Nephron (organoid): ENCODE data around the gene IWS1.

ENCODE experiments used
- H3K27ac Mint-ChIP-seq, 3 experiments: 2 replicates each; pipeline ENCODE4 v1.8.0; 2020; ENCODE audit warnings: mixed read lengths in 3 of 3, mild to moderate bottlenecking in 2 of 3, moderate library complexity in 1 of 3
- H3K27me3 Mint-ChIP-seq: 2 replicates; pipeline ENCODE4 v1.8.0; 2021; ENCODE audit warnings: low read depth, mild to moderate bottlenecking, moderate library complexity, mixed read lengths
- H3K36me3 Mint-ChIP-seq: 2 replicates; pipeline ENCODE4 v1.8.0; 2020; ENCODE audit warnings: low read depth, mixed read lengths
- H3K4me1 Mint-ChIP-seq: 2 replicates; pipeline ENCODE4 v1.8.0; 2020; ENCODE audit warnings: mixed read lengths
- H3K4me3 Mint-ChIP-seq, 3 experiments: 2 replicates each; pipeline ENCODE4 v1.8.0; 2020; ENCODE audit warnings: mild to moderate bottlenecking in 3 of 3, mixed read lengths in 3 of 3, moderate library complexity in 2 of 3
- H3K9me3 Mint-ChIP-seq: 2 replicates; pipeline ENCODE4 v1.8.0; 2020; ENCODE audit warnings: mixed read lengths
- TF ChIP-seq, protein P1 (sequence below), 3 experiments: fragments of 200-600 bp; sonication (generic); IDR thresholded peaks; one replicate each; pipeline ENCODE4 v1.5.0; 2021; ENCODE audit warnings: antibody characterized with exemption in 3 of 3; ENCODE audit not compliant: unreplicated experiment in 3 of 3

IWS1 gene

GRCh38 chr2:127514485-127514884 is 11.8 kb downstream of the IWS1 start:
- no peaks in the 10 kb centered on the region for H3K9me3 Mint-ChIP-seq
- peak overlapping the region; percentile 40 to 64 (median 54) for H3K27ac Mint-ChIP-seq
- TF ChIP-seq, protein P1, sequence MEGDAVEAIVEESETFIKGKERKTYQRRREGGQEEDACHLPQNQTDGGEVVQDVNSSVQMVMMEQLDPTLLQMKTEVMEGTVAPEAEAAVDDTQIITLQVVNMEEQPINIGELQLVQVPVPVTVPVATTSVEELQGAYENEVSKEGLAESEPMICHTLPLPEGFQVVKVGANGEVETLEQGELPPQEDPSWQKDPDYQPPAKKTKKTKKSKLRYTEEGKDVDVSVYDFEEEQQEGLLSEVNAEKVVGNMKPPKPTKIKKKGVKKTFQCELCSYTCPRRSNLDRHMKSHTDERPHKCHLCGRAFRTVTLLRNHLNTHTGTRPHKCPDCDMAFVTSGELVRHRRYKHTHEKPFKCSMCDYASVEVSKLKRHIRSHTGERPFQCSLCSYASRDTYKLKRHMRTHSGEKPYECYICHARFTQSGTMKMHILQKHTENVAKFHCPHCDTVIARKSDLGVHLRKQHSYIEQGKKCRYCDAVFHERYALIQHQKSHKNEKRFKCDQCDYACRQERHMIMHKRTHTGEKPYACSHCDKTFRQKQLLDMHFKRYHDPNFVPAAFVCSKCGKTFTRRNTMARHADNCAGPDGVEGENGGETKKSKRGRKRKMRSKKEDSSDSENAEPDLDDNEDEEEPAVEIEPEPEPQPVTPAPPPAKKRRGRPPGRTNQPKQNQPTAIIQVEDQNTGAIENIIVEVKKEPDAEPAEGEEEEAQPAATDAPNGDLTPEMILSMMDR (IDR thresholded peaks at IDR 0.05; ENCODE audit: unreplicated experiment in 3 of 3), result no peak
- peaks cover 53% of the 10 kb centered on the region for H3K4me1 Mint-ChIP-seq
- no peaks in the 10 kb centered on the region for H3K27me3 Mint-ChIP-seq
- peaks cover 46% of the 10 kb centered on the region for H3K36me3 Mint-ChIP-seq
- H3K4me3 Mint-ChIP-seq, result no peak overlapping the region

DNA sequence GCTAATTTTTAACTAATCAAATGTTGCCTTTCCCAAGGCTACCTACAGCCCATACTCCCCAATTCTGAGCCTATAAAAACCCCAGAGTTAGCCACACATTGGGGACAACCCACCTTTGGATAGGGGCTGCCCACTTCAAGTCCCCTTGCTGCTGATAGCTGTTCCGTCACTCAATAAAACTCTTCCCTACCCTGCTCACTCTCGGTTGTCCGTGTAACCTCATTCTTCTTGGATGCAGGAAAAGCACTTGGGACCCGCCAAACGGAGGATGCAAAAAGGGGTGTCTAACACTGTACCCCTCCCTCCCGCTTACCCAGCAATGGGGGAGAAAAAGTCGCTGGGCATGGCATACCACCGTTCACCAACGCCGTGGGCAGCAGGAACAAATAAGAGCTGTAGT is 12.2 kb downstream of the IWS1 start:
- H3K36me3 Mint-ChIP-seq, result peaks cover 45% of the 10 kb centered on the region
- no peaks in the 10 kb centered on the region for H3K9me3 Mint-ChIP-seq
- no peaks in the 10 kb centered on the region for H3K27me3 Mint-ChIP-seq
- H3K4me1 Mint-ChIP-seq, result peaks cover 55% of the 10 kb centered on the region
- TF ChIP-seq, protein P1 (IDR thresholded peaks at IDR 0.05; ENCODE audit: unreplicated experiment in 3 of 3), result no peak
- peak overlapping the region; percentile 54 to 74 (median 61) for H3K27ac Mint-ChIP-seq
- H3K4me3 Mint-ChIP-seq, result no peak overlapping the region

DNA sequence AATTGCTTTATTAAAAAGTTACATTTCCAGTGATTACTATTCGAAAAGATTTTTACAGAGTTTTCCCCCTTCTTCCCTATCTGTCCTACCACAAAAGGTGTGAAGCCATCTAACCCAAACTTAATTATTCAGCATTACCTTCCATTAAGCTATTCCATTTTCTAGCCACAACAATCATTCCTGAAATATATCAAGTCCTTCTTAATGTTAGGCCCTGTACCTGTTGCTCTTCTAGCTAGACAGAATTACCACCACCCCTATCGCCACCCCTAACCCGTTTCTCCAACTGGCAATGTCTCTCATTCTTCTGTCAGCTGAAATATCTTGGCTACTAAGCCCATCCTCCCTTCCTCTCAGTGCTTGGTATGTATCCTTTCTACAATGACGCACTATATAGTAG is 13.9 kb downstream of the IWS1 start:
- Mint-ChIP-seq H3K36me3 (peaks cover 40% of the 10 kb centered on the region), H3K4me3 (no peak overlapping the region), H3K27me3 (no peaks in the 10 kb centered on the region), H3K27ac (peak overlapping the region in 2 of 3 experiments; percentile 38 to 48), H3K9me3 (no peaks in the 10 kb centered on the region), H3K4me1 (peaks cover 68% of the 10 kb centered on the region)
- TF ChIP-seq, protein P1 (IDR thresholded peaks at IDR 0.05; ENCODE audit: unreplicated experiment in 3 of 3), result no peak

DNA sequence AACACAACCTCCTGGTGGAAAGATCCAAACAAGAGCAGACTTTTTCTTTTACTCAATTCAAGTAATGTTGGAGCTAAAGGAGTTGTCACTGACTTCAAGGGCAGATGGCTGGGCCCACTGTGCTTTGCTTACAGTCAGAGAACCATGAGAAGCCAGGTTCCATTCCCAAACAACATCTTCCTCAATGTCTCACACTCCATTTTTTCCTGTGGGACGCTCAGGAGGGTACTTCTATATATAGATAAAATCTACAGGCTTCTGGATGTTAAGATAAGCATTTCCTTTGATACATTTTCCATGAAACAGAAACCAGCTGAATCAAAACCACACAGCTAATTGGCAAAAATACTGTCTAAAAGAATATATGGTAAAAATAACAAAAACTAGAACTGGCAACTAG is 14.4 kb downstream of the IWS1 start:
- peak overlapping the region; percentile 38 to 75 (median 72) for H3K27ac Mint-ChIP-seq
- H3K27me3 Mint-ChIP-seq, result no peaks in the 10 kb centered on the region
- peaks cover 36% of the 10 kb centered on the region for H3K36me3 Mint-ChIP-seq
- TF ChIP-seq, protein P1 (IDR thresholded peaks at IDR 0.05; ENCODE audit: unreplicated experiment in 3 of 3), result no peak
- no peak overlapping the region for H3K4me3 Mint-ChIP-seq
- H3K4me1 Mint-ChIP-seq, result peaks cover 68% of the 10 kb centered on the region
- H3K9me3 Mint-ChIP-seq, result no peaks in the 10 kb centered on the region

- TF ChIP-seq, protein P1 (IDR thresholded peaks at IDR 0.05; ENCODE audit: unreplicated experiment in 3 of 3), result no peak
- H3K36me3 Mint-ChIP-seq, result peaks cover 28% of the 10 kb centered on the region
- no peak overlapping the region for H3K4me3 Mint-ChIP-seq
- peaks cover 64% of the 10 kb centered on the region for H3K4me1 Mint-ChIP-seq
- H3K27ac Mint-ChIP-seq, result peak overlapping the region; percentile 38 to 75 (median 72)
- no peaks in the 10 kb centered on the region for H3K9me3 Mint-ChIP-seq
- H3K27me3 Mint-ChIP-seq, result no peaks in the 10 kb centered on the region
Measured at GRCh38 chr2:127511090-127511695, 15.1 kb downstream of the IWS1 start.

GRCh38 chr2:127510073-127510472 is 16.2 kb downstream of the IWS1 start:
- TF ChIP-seq, protein P1 (IDR thresholded peaks at IDR 0.05; ENCODE audit: unreplicated experiment in 3 of 3), result no peak
- H3K36me3 Mint-ChIP-seq, result peaks cover 24% of the 10 kb centered on the region
- H3K9me3 Mint-ChIP-seq, result no peaks in the 10 kb centered on the region
- peaks cover 53% of the 10 kb centered on the region for H3K4me1 Mint-ChIP-seq
- no peaks in the 10 kb centered on the region for H3K27me3 Mint-ChIP-seq
- H3K4me3 Mint-ChIP-seq, result no peak overlapping the region
- H3K27ac Mint-ChIP-seq, result peak overlapping the region in 1 of 3 experiments; percentile 20
